Central memory CD8-positive, alpha-beta T cell (primary cell): ENCODE measurements around the gene GUCD1.

Source experiments
- ATAC-seq: fragments of 150-1000 bp; cut with Tn5 transposase; replicated peaks from 2 replicates; pipeline ENCODE4 v1.10.0; 2022; ENCODE audit warnings: mild to moderate bottlenecking, moderate FRiP score, moderate number of reproducible peaks; ENCODE audit not compliant: poor library complexity, severe bottlenecking; ENCODE audit errors: extremely low read depth
- DNase-seq, 2 donors: peaks; one replicate each; pipeline ENCODE4 v3.0.0; 2021; ENCODE audit warnings: low spot score in 2 of 2
- H3K27ac Mint-ChIP-seq: one replicate; pipeline ENCODE4 v1.8.0; 2022; ENCODE audit warnings: low read depth, mild to moderate bottlenecking, moderate library complexity, mixed read lengths
- H3K27me3 Mint-ChIP-seq: one replicate; pipeline ENCODE4 v1.8.0; 2022; ENCODE audit warnings: mixed read lengths
- H3K36me3 Mint-ChIP-seq: one replicate; pipeline ENCODE4 v1.8.0; 2022; ENCODE audit warnings: mild to moderate bottlenecking, moderate library complexity, mixed read lengths; ENCODE audit not compliant: insufficient read depth
- H3K4me1 Mint-ChIP-seq: one replicate; pipeline ENCODE4 v1.8.0; 2022; ENCODE audit warnings: mixed read lengths
- H3K4me3 Mint-ChIP-seq: one replicate; pipeline ENCODE4 v1.8.0; 2022; ENCODE audit warnings: mild to moderate bottlenecking, moderate library complexity, mixed read lengths
- H3K9me3 Mint-ChIP-seq: one replicate; pipeline ENCODE4 v1.8.0; 2022; ENCODE audit warnings: mixed read lengths

GUCD1 gene

DNA sequence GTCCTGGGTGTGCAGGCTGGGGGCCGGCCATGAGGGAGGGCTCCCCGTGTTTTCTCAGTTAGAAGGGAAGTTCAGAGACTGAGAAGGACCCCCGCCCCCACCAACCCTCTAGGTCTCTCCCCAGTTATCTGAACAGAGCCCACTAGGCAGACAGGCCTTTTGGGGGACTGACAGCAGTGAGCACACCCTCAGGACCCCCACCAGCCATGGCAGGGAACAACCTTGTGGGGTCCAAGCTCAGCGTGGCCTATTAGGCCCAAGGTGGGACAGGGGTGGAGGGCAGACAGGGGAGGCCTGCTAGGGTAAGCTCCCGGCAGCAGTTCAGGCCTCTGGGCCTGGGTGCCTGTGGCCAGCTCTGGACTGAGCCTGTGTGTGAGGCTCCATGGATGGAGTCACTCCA, 32.3 kb upstream of the GUCD1 start:
- no peak for DNase-seq
- Mint-ChIP-seq H3K4me3 (no peak overlapping the region), H3K9me3 (no peaks in the 10 kb centered on the region), H3K27me3 (no peaks in the 10 kb centered on the region), H3K36me3 (no peaks in the 10 kb centered on the region), H3K4me1 (peaks cover 2% of the 10 kb centered on the region), H3K27ac (no peak overlapping the region)
- ATAC-seq = no peak

DNA sequence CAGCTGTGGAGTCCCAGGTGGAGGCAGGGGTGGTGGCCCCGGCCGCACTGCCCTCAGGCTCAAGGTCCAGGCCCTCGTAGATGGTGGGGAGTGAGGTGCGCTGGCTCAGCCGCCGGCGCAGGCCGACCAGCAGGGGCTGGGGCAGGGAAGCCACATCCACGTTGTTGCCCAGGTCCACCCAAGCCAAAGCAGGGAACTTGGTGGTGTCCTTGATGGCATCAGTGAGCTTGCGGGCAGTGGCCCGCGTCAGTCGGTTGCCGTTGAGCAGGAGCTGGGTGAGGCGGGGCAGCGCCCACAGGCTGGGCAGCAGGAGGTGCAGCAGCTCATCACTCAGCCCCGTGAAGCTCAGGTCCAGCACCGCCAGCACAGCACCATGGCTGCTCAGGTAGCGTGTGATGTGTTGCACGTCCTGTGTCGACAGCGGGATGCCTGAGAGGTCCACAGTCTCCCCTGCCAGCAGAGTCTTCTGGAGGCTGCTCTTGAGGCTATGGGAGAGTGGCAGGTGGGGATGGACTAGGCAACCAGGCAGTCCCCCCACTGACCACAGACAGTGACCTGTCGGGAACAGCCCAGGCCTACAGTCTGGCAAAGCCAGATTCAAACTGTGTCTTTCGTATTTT, 31.1 kb upstream of the GUCD1 start:
- Mint-ChIP-seq H3K27me3 (no peaks in the 10 kb centered on the region), H3K36me3 (no peaks in the 10 kb centered on the region), H3K9me3 (no peaks in the 10 kb centered on the region), H3K4me3 (no peak overlapping the region), H3K27ac (no peak overlapping the region), H3K4me1 (no peaks in the 10 kb centered on the region)
- DNase-seq = no peak
- ATAC-seq = no peak

DNA sequence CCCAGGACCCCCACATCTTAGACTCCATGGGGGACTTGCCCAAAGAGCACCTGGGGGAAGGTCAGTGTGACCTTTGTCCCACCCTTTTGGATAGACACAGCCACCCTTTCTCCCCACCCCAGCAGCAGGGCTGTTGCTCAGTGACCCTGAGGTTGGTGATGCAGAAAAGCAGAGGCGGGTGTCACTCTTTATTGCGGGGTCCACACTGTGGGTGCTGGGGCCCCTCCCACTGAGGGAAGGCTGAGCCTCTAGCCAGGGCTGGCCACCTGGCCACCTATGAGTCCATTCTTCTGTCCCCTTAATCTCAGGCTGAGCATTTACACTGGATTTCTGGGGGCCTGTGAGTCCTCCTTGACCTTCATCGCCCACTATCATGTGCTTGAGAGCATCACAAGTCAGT, 30.5 kb upstream of the GUCD1 start:
- no peak overlapping the region for H3K4me3 Mint-ChIP-seq
- no peak for DNase-seq
- no peaks in the 10 kb centered on the region for H3K27me3 Mint-ChIP-seq
- H3K36me3 Mint-ChIP-seq = no peaks in the 10 kb centered on the region
- no peaks in the 10 kb centered on the region for H3K4me1 Mint-ChIP-seq
- H3K9me3 Mint-ChIP-seq = no peaks in the 10 kb centered on the region
- ATAC-seq = no peak
- H3K27ac Mint-ChIP-seq = no peak overlapping the region

DNA sequence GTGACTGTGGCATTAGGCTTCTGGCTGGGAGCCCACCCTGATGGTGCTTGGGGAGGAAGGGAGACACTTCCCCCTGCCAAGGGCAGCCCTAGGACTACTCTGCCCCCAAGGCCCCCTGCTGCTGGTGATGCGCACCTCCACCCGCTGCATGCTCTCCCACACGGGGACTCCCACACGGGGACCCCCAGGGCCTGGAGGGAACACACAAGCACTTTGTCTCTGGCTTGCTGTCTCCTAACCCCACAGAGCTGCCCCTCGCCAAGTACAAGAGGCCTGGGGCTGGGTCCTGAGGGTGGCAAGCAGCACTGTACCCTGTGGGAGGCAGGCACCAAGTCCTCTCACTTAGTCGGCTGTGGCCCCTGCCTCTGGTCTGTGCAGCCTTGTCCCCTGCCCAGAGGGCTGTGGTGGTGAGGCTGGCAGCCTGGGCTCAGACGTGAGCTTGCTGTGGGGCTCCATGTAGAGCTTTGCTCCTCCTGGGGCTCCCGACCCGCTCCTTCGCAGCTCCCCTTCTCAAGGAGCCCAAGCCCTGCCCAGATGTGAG, 30.0 kb upstream of the GUCD1 start:
- Mint-ChIP-seq H3K4me1 (no peaks in the 10 kb centered on the region), H3K4me3 (no peak overlapping the region), H3K36me3 (no peaks in the 10 kb centered on the region), H3K27ac (no peak overlapping the region), H3K9me3 (no peaks in the 10 kb centered on the region), H3K27me3 (no peaks in the 10 kb centered on the region)
- no peak for DNase-seq
- ATAC-seq = no peak

DNA sequence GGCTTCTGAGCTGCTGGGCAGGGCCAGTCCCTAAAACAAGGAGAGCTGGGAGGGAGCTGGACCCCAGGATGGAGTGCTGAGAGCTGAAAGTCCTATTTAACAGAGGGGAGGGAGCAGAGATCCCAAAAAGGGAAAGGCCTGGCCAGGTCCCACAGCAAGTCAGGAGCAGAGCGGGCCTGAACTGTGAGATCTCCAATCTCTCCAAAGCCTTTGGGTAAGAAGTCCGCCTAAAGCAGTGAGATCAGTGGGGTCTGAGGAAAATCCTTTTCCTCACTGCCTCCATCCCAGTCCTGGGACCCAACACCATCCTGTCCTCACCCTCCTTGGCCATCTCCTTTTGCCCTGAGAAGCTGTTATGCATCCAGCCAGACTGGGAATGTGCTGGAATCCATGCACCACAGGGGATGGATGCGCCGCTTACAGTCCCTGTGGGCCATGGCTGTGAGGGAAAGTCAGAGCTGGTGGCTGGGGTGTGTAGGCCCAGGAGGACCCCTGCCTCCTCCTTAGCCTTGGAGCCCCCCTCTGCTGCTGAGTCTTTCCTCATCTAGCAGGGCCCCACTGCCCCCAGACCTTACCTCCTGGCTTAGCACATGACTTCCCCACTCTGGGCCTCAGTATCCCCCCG, 29.3 kb upstream of the GUCD1 start:
- Mint-ChIP-seq H3K27me3 (no peaks in the 10 kb centered on the region), H3K4me1 (no peaks in the 10 kb centered on the region), H3K36me3 (no peaks in the 10 kb centered on the region), H3K27ac (no peak overlapping the region), H3K9me3 (no peaks in the 10 kb centered on the region), H3K4me3 (no peak overlapping the region)
- ATAC-seq = no peak
- DNase-seq = no peak

DNA sequence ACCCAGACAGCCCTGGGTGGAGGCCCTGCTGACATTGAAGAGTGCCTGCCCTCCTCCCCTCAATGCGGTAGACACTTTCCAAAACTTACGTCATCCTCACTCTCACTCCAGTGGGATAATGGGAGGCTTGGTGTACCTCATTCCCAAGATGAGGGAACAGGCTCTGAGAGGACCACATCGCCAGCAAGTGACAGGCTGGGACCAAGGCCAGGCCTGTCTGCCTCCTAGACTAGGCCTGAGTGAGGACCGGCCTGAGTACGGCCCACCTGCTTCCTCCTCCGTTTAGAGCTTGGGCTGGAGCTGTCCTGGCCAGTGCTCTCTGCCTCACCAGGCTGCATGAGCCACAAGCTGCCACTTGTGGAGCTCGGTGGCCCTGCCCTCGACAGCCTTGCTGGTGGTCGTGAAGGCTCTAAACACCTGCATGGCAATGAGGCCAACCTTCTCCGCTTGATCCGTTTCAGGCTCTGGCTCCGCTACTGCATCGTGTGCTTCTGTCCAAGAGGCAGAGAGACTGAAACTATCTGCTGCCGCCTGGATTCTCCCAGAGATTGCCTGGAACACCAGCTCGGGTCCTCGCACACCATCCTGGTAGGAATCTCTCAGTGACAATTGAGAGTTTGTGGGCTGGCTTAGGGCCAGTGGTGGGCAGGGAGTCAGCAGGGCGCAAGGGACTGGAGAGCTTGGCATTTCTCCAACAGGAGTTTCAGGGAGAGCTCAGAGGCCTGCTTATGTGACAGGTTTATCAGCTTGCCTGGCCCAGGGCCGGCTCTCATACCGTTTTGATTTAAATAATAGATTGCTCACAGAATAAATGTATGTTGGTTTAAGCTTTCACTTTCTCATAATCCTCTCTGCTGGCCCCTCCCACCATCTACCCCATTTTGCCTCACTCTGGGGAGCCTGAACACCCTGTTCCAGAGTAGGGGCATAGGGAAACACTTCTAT, 28.6 kb upstream of the GUCD1 start:
- ATAC-seq (no peak), DNase-seq (no peak)
- Mint-ChIP-seq H3K4me3 (no peak overlapping the region), H3K4me1 (peaks cover under 1% of the 10 kb centered on the region), H3K36me3 (no peaks in the 10 kb centered on the region), H3K27me3 (no peaks in the 10 kb centered on the region), H3K9me3 (no peaks in the 10 kb centered on the region), H3K27ac (no peak overlapping the region)

DNA sequence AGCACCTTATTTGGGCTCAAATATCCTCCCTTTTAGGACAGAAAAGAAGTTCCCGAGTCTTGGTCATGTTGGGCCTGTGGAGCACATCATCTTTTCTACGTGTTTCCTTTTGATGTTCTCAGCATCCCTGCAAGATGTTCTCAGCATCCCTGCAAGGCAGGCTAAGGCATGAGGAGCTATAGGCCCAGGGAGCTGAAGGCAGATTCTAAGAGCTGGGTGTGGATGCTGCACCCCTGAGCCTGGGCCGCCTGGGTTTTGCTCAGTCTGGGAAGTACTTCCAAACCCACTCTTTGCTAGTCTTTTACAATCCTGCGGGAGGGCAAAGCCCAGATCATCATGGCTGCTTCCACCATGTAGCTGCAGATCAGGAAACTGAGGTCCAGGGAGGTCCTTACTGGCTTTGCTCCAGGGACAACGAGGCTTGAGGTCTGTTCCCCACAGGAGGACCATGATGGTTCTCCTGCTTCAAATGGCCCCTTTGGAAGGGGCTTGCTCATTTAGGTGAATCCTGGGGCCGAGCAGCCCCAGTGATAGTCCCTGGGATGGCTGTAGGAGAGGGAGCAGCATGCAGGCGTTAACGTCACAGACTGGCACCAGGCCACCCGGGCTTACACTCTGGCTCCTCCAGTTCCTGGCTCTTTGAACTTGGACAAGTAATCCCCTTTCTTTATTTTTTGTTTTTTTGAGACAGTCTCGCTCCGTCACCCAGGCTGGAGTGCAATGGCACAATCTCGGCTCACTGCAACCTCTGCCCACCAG, 27.3 kb upstream of the GUCD1 start:
- no peak for ATAC-seq
- Mint-ChIP-seq H3K4me1 (peaks cover 5% of the 10 kb centered on the region), H3K4me3 (no peak overlapping the region), H3K27ac (peak overlapping the region; percentile 46), H3K27me3 (no peaks in the 10 kb centered on the region), H3K9me3 (no peaks in the 10 kb centered on the region), H3K36me3 (no peaks in the 10 kb centered on the region)
- DNase-seq = no peak

DNA sequence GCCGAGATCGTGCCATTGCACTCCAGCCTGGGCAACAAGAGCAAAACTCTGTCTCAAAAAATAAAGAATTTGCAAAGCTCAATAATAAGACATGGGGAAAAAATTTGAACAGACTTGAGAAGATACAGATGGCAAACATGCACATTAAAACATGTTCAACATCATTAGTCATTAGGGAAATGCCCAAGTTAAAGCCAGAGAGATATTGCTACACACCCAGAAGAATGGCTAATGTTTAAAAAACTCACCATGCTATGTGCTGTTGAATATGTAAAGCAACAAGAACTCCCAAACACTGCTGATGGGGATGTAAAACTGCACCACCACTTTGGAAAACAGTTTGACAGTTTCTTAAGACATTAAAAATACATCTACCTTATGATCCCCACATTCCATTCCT, 25.3 kb upstream of the GUCD1 start:
- no peak for ATAC-seq
- Mint-ChIP-seq H3K4me1 (peaks cover 5% of the 10 kb centered on the region), H3K9me3 (no peaks in the 10 kb centered on the region), H3K27me3 (no peaks in the 10 kb centered on the region), H3K27ac (no peak overlapping the region), H3K4me3 (no peak overlapping the region), H3K36me3 (peaks cover 9% of the 10 kb centered on the region)
- no peak for DNase-seq

DNA sequence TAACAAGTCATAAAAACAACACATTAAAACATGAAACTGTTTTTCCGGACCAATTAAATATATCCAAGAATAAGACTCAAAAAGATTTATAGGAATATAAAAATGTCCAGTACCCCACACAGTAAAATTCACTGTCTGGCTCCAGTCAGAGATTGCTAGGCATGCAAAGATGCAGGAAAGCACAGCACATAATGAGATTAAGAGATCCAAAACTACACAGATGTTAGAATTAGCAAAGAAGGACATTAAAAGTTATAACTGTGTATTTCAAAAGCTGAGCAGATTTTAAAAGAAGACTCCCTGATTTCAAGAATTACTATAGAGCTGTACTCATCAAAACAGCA, 24.3 kb upstream of the GUCD1 start:
- H3K27ac Mint-ChIP-seq = no peak overlapping the region
- H3K4me3 Mint-ChIP-seq = no peak overlapping the region
- ATAC-seq (no peak), DNase-seq (no peak)
- H3K36me3 Mint-ChIP-seq = peaks cover 15% of the 10 kb centered on the region
- no peaks in the 10 kb centered on the region for H3K9me3 Mint-ChIP-seq
- peaks cover 5% of the 10 kb centered on the region for H3K4me1 Mint-ChIP-seq
- no peaks in the 10 kb centered on the region for H3K27me3 Mint-ChIP-seq

DNA sequence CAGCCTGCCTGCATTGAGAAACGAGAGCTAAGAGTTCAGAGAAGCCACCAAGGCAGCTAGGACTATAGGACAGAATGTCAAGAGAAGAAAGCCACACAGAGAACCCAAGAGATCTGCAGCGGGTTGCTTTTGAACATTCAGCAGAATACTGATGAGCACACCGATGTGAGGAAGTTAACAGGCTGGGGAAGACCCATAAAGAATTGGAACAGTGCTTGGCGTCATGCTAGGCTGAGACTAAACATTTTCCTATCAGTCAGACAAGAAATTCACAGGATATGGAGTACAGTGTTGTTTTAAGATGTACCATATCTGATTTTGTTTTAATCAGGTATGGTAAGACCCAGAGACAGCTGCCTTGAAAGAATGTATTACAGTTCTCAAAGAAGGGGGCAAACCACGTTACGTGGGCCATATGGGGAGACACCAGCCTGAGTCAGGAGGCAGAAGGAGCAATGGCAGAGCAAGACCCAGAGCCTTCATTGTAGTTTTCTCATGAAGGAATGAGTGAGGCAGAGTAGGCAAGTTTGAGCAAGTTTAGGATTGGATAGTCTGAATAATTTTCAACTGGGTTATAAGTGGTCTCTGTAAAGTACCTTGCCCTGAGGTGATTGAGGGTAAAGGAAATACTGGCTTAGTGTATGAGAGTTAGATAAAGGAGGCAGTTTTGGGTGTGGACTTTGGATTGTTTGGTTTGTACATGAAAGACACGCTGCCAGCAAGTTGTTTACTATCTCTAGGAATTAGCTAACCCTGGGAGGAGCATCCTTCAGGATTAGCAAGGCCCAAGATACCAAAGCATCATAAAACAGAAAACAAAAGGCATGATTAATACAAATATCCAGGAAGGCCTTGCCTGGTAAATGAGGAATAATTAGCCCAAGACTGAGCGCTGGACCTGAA, 23.7 kb upstream of the GUCD1 start:
- no peak for DNase-seq
- Mint-ChIP-seq H3K9me3 (no peaks in the 10 kb centered on the region), H3K4me3 (no peak overlapping the region), H3K36me3 (peaks cover 19% of the 10 kb centered on the region), H3K4me1 (peaks cover 5% of the 10 kb centered on the region), H3K27me3 (no peaks in the 10 kb centered on the region), H3K27ac (peak overlapping the region; percentile 58)
- no peak for ATAC-seq

DNA sequence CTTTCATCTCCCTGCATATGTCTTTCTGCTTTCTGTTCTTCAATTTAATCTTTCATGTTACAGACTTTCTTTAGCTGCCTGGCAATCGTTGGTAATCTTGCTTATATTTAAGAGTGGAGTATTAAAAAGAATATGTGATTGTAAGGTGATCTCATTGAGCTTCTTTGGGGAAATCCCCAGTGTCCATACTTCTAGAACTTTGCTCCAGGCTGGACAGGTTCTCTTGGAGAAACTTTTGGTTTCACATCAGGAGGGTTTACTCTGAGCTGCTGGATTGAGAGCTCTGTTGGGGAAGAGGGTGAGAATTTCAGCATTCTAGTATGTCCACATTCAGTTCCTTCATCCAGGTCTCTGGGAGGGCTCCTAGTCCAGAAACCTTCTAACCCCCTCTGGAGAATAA, 21.8 kb upstream of the GUCD1 start:
- no peaks in the 10 kb centered on the region for H3K27me3 Mint-ChIP-seq
- no peak for ATAC-seq
- DNase-seq = no peak
- no peaks in the 10 kb centered on the region for H3K9me3 Mint-ChIP-seq
- H3K4me1 Mint-ChIP-seq = peaks cover 5% of the 10 kb centered on the region
- H3K4me3 Mint-ChIP-seq = no peak overlapping the region
- peak overlapping the region; percentile 65 for H3K27ac Mint-ChIP-seq
- H3K36me3 Mint-ChIP-seq = peaks cover 33% of the 10 kb centered on the region
